ENCODE results near the gene BOD1. TPM values are rescaled to one million over a fixed set of nuclear protein-coding genes. Genes with fewer than 3 reads are reported as not detected.
"Not testable (repeated sequence)": the region's sequence is repeated elsewhere in the genome, so short reads cannot be mapped to it uniquely, and the experiment has no call there.

Gene BOD1
- total RNA-seq, 1 donor from 2014 or later, result 24.3 TPM

- peak; percentile 79 for ATAC-seq
These were observed 420 bp downstream of the BOD1 start for GRCh38 chr5:173615884-173616576.

- ATAC-seq, result no peak
These were observed 1.9 kb downstream of the BOD1 start for GRCh38 chr5:173614591-173614990.

- ATAC-seq, result no peak
These were observed 2.9 kb downstream of the BOD1 start for GRCh38 chr5:173613433-173614159.

GRCh38 chr5:173612948-173613347 is 3.5 kb downstream of the BOD1 start:
- no peak for ATAC-seq

- ATAC-seq, result no peak
These were observed 4.7 kb downstream of the BOD1 start for GRCh38 chr5:173611706-173612105.

- ATAC-seq, result no peak
These were observed 12.3 kb downstream of the BOD1 start for GRCh38 chr5:173604141-173604540.

- ATAC-seq, result no peak
These were observed 14.0 kb downstream of the BOD1 start for GRCh38 chr5:173602423-173602822.

GRCh38 chr5:173598686-173599085 is 17.8 kb downstream of the BOD1 start:
- ATAC-seq, result peak; percentile 13

- no peak for ATAC-seq
These were observed 19.1 kb downstream of the BOD1 start for GRCh38 chr5:173597304-173597703.

GRCh38 chr5:173595841-173596240 is 20.6 kb downstream of the BOD1 start:
- ATAC-seq, result no peak

GRCh38 chr5:173594061-173594460 is 22.4 kb downstream of the BOD1 start:
- ATAC-seq, result no peak

GRCh38 chr5:173592050-173592669 is 24.3 kb downstream of the BOD1 start:
- ATAC-seq, result no peak

GRCh38 chr5:173591056-173591514 is 25.4 kb downstream of the BOD1 start:
- ATAC-seq, result no peak

- ATAC-seq, result no peak
These were observed 25.9 kb downstream of the BOD1 start for GRCh38 chr5:173590436-173591055.

- not testable (repeated sequence) for ATAC-seq
These were observed 30.3 kb downstream of the BOD1 start for GRCh38 chr5:173586133-173586532.

GRCh38 chr5:173583346-173583745 is 33.1 kb downstream of the BOD1 start:
- no peak for ATAC-seq

- ATAC-seq, result no peak
These were observed 34.0 kb downstream of the BOD1 start for GRCh38 chr5:173582216-173583111.

GRCh38 chr5:173581408-173582215 is 34.8 kb downstream of the BOD1 start:
- ATAC-seq, result peak; percentile 37

- ATAC-seq, result no peak
These were observed 37.4 kb downstream of the BOD1 start for GRCh38 chr5:173578947-173579615.

- no peak for ATAC-seq
These were observed 38.6 kb downstream of the BOD1 start for GRCh38 chr5:173577817-173578216.

GRCh38 chr5:173577166-173577565 is 39.3 kb downstream of the BOD1 start:
- no peak for ATAC-seq
